ENCODE measurements around the gene PTPRR.

DNA sequence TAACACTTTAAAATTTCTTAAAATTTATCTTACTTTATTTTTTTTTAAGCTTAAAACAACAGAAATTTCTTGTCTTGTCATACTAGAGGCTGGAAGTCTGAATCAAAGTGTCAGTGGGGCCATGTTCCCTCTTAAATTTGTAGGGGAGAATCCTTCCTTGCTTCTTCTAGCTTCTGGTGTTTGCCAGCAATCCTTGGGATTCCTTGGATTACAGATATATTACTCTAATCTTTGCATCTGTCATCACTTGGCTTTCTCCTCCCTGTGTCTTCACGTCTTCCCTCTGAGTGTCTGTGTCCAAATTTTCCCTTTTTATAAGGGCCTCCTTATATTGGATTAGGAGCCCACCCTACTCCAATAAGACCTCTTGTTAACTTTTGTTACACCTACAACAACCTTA lies 147.7 kb downstream of the PTPRR start:
- TF ChIP-seq, protein P1, sequence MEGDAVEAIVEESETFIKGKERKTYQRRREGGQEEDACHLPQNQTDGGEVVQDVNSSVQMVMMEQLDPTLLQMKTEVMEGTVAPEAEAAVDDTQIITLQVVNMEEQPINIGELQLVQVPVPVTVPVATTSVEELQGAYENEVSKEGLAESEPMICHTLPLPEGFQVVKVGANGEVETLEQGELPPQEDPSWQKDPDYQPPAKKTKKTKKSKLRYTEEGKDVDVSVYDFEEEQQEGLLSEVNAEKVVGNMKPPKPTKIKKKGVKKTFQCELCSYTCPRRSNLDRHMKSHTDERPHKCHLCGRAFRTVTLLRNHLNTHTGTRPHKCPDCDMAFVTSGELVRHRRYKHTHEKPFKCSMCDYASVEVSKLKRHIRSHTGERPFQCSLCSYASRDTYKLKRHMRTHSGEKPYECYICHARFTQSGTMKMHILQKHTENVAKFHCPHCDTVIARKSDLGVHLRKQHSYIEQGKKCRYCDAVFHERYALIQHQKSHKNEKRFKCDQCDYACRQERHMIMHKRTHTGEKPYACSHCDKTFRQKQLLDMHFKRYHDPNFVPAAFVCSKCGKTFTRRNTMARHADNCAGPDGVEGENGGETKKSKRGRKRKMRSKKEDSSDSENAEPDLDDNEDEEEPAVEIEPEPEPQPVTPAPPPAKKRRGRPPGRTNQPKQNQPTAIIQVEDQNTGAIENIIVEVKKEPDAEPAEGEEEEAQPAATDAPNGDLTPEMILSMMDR (conservative IDR thresholded peaks at IDR 0.05; ENCODE audit: low read depth, low read length), result no peak
- TF ChIP-seq, protein P2, sequence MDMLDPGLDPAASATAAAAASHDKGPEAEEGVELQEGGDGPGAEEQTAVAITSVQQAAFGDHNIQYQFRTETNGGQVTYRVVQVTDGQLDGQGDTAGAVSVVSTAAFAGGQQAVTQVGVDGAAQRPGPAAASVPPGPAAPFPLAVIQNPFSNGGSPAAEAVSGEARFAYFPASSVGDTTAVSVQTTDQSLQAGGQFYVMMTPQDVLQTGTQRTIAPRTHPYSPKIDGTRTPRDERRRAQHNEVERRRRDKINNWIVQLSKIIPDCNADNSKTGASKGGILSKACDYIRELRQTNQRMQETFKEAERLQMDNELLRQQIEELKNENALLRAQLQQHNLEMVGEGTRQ (IDR thresholded peaks at IDR 0.05; ENCODE audit: low read depth, low read length), result no peak
- no peak for TF ChIP-seq POLR2A (IDR thresholded peaks at IDR 0.05; ENCODE audit: low read depth, low read length)
- TF ChIP-seq MAFK (IDR thresholded peaks at IDR 0.05; ENCODE audit: low read depth, low read length), result no peak
- TF ChIP-seq SMC3 (IDR thresholded peaks at IDR 0.05; ENCODE audit: low read depth, low read length), result no peak
- TF ChIP-seq, protein P3, sequence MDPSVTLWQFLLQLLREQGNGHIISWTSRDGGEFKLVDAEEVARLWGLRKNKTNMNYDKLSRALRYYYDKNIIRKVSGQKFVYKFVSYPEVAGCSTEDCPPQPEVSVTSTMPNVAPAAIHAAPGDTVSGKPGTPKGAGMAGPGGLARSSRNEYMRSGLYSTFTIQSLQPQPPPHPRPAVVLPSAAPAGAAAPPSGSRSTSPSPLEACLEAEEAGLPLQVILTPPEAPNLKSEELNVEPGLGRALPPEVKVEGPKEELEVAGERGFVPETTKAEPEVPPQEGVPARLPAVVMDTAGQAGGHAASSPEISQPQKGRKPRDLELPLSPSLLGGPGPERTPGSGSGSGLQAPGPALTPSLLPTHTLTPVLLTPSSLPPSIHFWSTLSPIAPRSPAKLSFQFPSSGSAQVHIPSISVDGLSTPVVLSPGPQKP (IDR thresholded peaks at IDR 0.05; ENCODE audit: borderline replicate concordance, low read depth, low read length), result no peak
- TF ChIP-seq MXI1 (IDR thresholded peaks at IDR 0.05; ENCODE audit: borderline replicate concordance, low read depth, low read length), result no peak
- no peak for TF ChIP-seq RFX5 (IDR thresholded peaks at IDR 0.05; ENCODE audit: low read depth, low read length)
- no peak for TF ChIP-seq CEBPB (IDR thresholded peaks at IDR 0.05; ENCODE audit: low read depth, low read length)
- no peak for TF ChIP-seq FOS (IDR thresholded peaks at IDR 0.05; ENCODE audit: low read depth, low read length)
- no peak for TF ChIP-seq BHLHE40 (IDR thresholded peaks at IDR 0.05; ENCODE audit: low read depth, low read length)
- no peak for TF ChIP-seq RAD21 (IDR thresholded peaks at IDR 0.05; ENCODE audit: low read length)
- TF ChIP-seq CHD1 (IDR thresholded peaks at IDR 0.05; ENCODE audit: low read depth, low read length), result no peak

All from IMR-90 (cell line).